H9 (cell line): ENCODE measurements around the gene EXOC8. TPM values are rescaled to one million over a fixed set of nuclear protein-coding genes. Genes with fewer than 3 reads are reported as not detected.

ENCODE experiments used
- DNase-seq: peaks from one replicate; pipeline ENCODE4 v3.0.0-alpha.2; 2017
- H2AFZ ChIP-seq: one replicate; pipeline ENCODE4 v1.6.1; 2013; ENCODE audit warnings: mild to moderate bottlenecking, low read length, control low read depth, moderate library complexity
- H2AK5ac ChIP-seq: 2 replicates; pipeline ENCODE4 v1.6.1; 2013; ENCODE audit warnings: low read length, control low read depth, mixed read lengths; ENCODE audit not compliant: insufficient read length
- H2BK120ac ChIP-seq: one replicate; pipeline ENCODE4 v1.6.1; 2013; ENCODE audit warnings: low read depth, mild to moderate bottlenecking, low read length, control low read depth, inconsistent platforms; ENCODE audit not compliant: poor library complexity, severe bottlenecking
- H2BK12ac ChIP-seq: 2 replicates; pipeline ENCODE4 v1.6.1; 2013; ENCODE audit warnings: low read length, control low read depth, mixed read lengths, low read depth; ENCODE audit not compliant: insufficient read length
- H2BK15ac ChIP-seq: 2 replicates; pipeline ENCODE4 v1.6.1; 2013; ENCODE audit warnings: low read depth, low read length, control low read depth
- H2BK20ac ChIP-seq: one replicate; pipeline ENCODE4 v1.6.1; 2013; ENCODE audit warnings: low read depth, mild to moderate bottlenecking, low read length, control low read depth, inconsistent platforms; ENCODE audit not compliant: poor library complexity, severe bottlenecking
- H2BK5ac ChIP-seq: 2 replicates; pipeline ENCODE4 v1.6.1; 2013; ENCODE audit warnings: low read length, control low read depth, mixed read lengths; ENCODE audit not compliant: insufficient read length
- H3K14ac ChIP-seq: 2 replicates; pipeline ENCODE4 v1.6.1; 2013; ENCODE audit warnings: low read length, control low read depth; ENCODE audit not compliant: insufficient read depth
- H3K18ac ChIP-seq: 2 replicates; pipeline ENCODE4 v1.6.1; 2013; ENCODE audit warnings: low read depth, mild to moderate bottlenecking, mixed read lengths, low read length, control low read depth; ENCODE audit not compliant: insufficient read length
- H3K23ac ChIP-seq: 2 replicates; pipeline ENCODE4 v1.6.1; 2013; ENCODE audit warnings: low read length, control low read depth, mixed read lengths, low read depth; ENCODE audit not compliant: insufficient read length
- H3K23me2 ChIP-seq: 2 replicates; pipeline ENCODE4 v1.6.1; 2013; ENCODE audit warnings: low read depth, mild to moderate bottlenecking, mixed read lengths, low read length, control low read depth; ENCODE audit not compliant: insufficient read length, poor library complexity, severe bottlenecking
- H3K27ac ChIP-seq: 2 replicates; pipeline ENCODE4 v1.5.1; 2013; ENCODE audit warnings: low read length, control low read depth, mixed read lengths, low read depth; ENCODE audit not compliant: insufficient read length
- H3K27me3 ChIP-seq: 2 replicates; pipeline ENCODE4 v1.6.1; 2013; ENCODE audit warnings: low read length, control low read depth, inconsistent platforms; ENCODE audit not compliant: insufficient read depth
- H3K4ac ChIP-seq: 2 replicates; pipeline ENCODE4 v1.6.1; 2013; ENCODE audit warnings: low read depth, mild to moderate bottlenecking, control low read depth, inconsistent platforms, low read length, moderate library complexity
- H3K4me1 ChIP-seq: 2 replicates; pipeline ENCODE4 v1.6.1; 2013; ENCODE audit warnings: low read length, control low read depth, inconsistent platforms; ENCODE audit not compliant: insufficient read depth
- H3K4me2 ChIP-seq: 2 replicates; pipeline ENCODE4 v1.6.1; 2013; ENCODE audit warnings: low read length, control low read depth, mixed read lengths; ENCODE audit not compliant: insufficient read length, insufficient read depth
- H3K56ac ChIP-seq: 2 replicates; pipeline ENCODE4 v1.6.1; 2013; ENCODE audit warnings: low read depth, mild to moderate bottlenecking, mixed read lengths, low read length, control low read depth; ENCODE audit not compliant: insufficient read length
- H3K79me1 ChIP-seq: 2 replicates; pipeline ENCODE4 v1.6.1; 2013; ENCODE audit warnings: low read depth, mild to moderate bottlenecking, moderate library complexity, low read length, control low read depth, inconsistent platforms; ENCODE audit not compliant: insufficient read depth, poor library complexity, severe bottlenecking
- H3K79me2 ChIP-seq: 2 replicates; pipeline ENCODE4 v1.6.1; 2013; ENCODE audit warnings: low read length, control low read depth, inconsistent platforms; ENCODE audit not compliant: insufficient read depth
- H3K9ac ChIP-seq: 2 replicates; pipeline ENCODE4 v1.6.1; 2013; ENCODE audit warnings: low read length, control low read depth, mixed read lengths; ENCODE audit not compliant: insufficient read length; ENCODE audit errors: extremely low read depth
- H3K9me3 ChIP-seq: one replicate; pipeline ENCODE4 v1.6.1; 2013; ENCODE audit warnings: low read depth, low read length, inconsistent platforms; ENCODE audit not compliant: control insufficient read depth
- H3T11ph ChIP-seq: one replicate; pipeline ENCODE4 v1.6.1; 2013; ENCODE audit warnings: mild to moderate bottlenecking, low read length, control low read depth, inconsistent platforms
- H4K20me1 ChIP-seq: one replicate; pipeline ENCODE4 v1.6.1; 2013; ENCODE audit not compliant: control insufficient read depth, insufficient read length, insufficient read depth
- H4K5ac ChIP-seq: 2 replicates; pipeline ENCODE4 v1.6.1; 2013; ENCODE audit warnings: low read depth, mild to moderate bottlenecking, mixed read lengths, low read length, control low read depth; ENCODE audit not compliant: insufficient read length
- H4K8ac ChIP-seq: replicated peaks from 2 replicates; pipeline ENCODE4 v1.6.1; 2013; ENCODE audit warnings: low read length, control low read depth, mixed read lengths, low read depth; ENCODE audit not compliant: insufficient read length
- H4K91ac ChIP-seq: 2 replicates; pipeline ENCODE4 v1.6.1; 2013; ENCODE audit warnings: low read depth, mild to moderate bottlenecking, moderate library complexity, mixed read lengths, low read length, control low read depth; ENCODE audit not compliant: insufficient read length
- H3K27ac Mint-ChIP-seq, 3 experiments: 2 replicates in 2 of 3; 3 replicates in 1 of 3; pipeline ENCODE4 v1.8.0; 2020 to 2021; ENCODE audit warnings: mixed read lengths in 3 of 3, mild to moderate bottlenecking in 1 of 3, moderate library complexity in 1 of 3
- H3K27me3 Mint-ChIP-seq: 2 replicates; pipeline ENCODE4 v1.8.0; 2021; ENCODE audit warnings: low read depth, mild to moderate bottlenecking, moderate library complexity, mixed read lengths
- H3K36me3 Mint-ChIP-seq, 3 experiments: 2 replicates in 2 of 3; 3 replicates in 1 of 3; pipeline ENCODE4 v1.8.0; 2020 to 2021; ENCODE audit warnings: low read depth in 3 of 3, mixed read lengths in 3 of 3; ENCODE audit not compliant: insufficient read depth in 1 of 3
- H3K4me1 Mint-ChIP-seq, 2 experiments: 2 replicates each; pipeline ENCODE4 v1.8.0; 2020; ENCODE audit warnings: mixed read lengths in 2 of 2
- H3K4me3 Mint-ChIP-seq, 2 experiments: 2 replicates in 1 of 2; 3 replicates in 1 of 2; pipeline ENCODE4 v1.8.0; 2020 to 2021; ENCODE audit warnings: mild to moderate bottlenecking in 2 of 2, mixed read lengths in 2 of 2, moderate library complexity in 1 of 2
- H3K9me3 Mint-ChIP-seq, 2 experiments: 2 replicates in 1 of 2; 3 replicates in 1 of 2; pipeline ENCODE4 v1.8.0; 2020; ENCODE audit warnings: mild to moderate bottlenecking in 2 of 2, mixed read lengths in 2 of 2, moderate library complexity in 1 of 2
- CTCF ChIP-seq: fragments of 200-600 bp; sonication (generic); conservative IDR thresholded peaks from 3 replicates; pipeline ENCODE4 v1.8.0; 2021; ENCODE audit warnings: antibody characterized with exemption, mild to moderate bottlenecking
- WGBS: extraction: QIAGEN DNeasy Blood & Tissue Kit; methylation state at CpG from one replicate; pipeline ENCODE4 v1.1.7; 2013; ENCODE audit warnings: missing lambda C conversion rate, low lambda C conversion rate, mixed read lengths; ENCODE audit not compliant: insufficient read length; ENCODE audit errors: extremely low coverage; 5-methylcytosine and 5-hydroxymethylcytosine counted together
- total RNA-seq: library from RNA; stranded (reverse); gene quantifications from 2 replicates; pipeline ENCODE4 v1.2.1, GENCODE V29; 2021

Gene EXOC8
- total RNA-seq, 1 experiment from 2014 or later: 10.8 TPM

GRCh38 chr1:231337043-231337471, 595 bp downstream of the EXOC8 start:
- Histone ChIP-seq H3K27ac (no peak overlapping the region), H4K91ac (no peak overlapping the region), H3K79me1 (peaks cover 3% of the 10 kb centered on the region), H3K56ac (no peak overlapping the region), H3K14ac (peak overlapping the region; percentile 62), H4K5ac (no peak overlapping the region), H3K4ac (no peak overlapping the region), H3K18ac (no peak overlapping the region), H3T11ph (no peak overlapping the region), H2BK5ac (no peak overlapping the region), H3K23me2 (peaks cover 16% of the 10 kb centered on the region), H4K20me1 (no peaks in the 10 kb centered on the region), H2BK12ac (no peak overlapping the region), H3K9me3 (no peaks in the 10 kb centered on the region), H3K4me1 (peaks cover 8% of the 10 kb centered on the region; the same call in 1 of the 2 replicates), H2BK15ac (no peak overlapping the region), H2BK20ac (no peak overlapping the region), H3K79me2 (peaks cover 14% of the 10 kb centered on the region; the same call in 1 of the 2 replicates), H2AK5ac (no peak overlapping the region), H3K4me2 (peak overlapping the region; percentile 94), H3K9ac (peak overlapping the region; percentile 83), H4K8ac (no peak overlapping the region), H2AFZ (no peak overlapping the region), H2BK120ac (no peak overlapping the region), H3K27me3 (no peaks in the 10 kb centered on the region), H3K23ac (no peak overlapping the region)
- H3K36me3 Mint-ChIP-seq: peaks cover 11 to 29% (median 23%) of the 10 kb centered on the region in 3 experiments; a peak in 6 of 7 replicates
- H3K27me3 Mint-ChIP-seq: peaks cover 2% of the 10 kb centered on the region; the same call in 1 of the 2 replicates
- peaks cover 2 to 4% of the 10 kb centered on the region in 2 experiments; a peak in 2 of 5 replicates for H3K9me3 Mint-ChIP-seq
- peak overlapping the region in 2 of 3 experiments; percentile 86 to 97; a peak in 5 of 7 replicates for H3K27ac Mint-ChIP-seq
- no peak for DNase-seq
- H3K4me3 Mint-ChIP-seq: peak overlapping the region; percentile 95 to 100
- no CpG with 5 or more reads among the region's 32 CpGs for WGBS
- no peak for TF ChIP-seq CTCF
- peaks cover 40 to 41% of the 10 kb centered on the region in 2 experiments for H3K4me1 Mint-ChIP-seq
